HCT116 (cell line): ENCODE measurements around the gene ENPP3.

Experiments
- CTCF ChIP-seq, 3 experiments: fragments of 200-600 bp in 1 of 3; sonication (generic) in 1 of 3; IDR thresholded peaks in 2 of 3; conservative IDR thresholded peaks in 1 of 3; 2 replicates each; pipeline ENCODE4 v1.5.1; 2012 to 2017; ENCODE audit warnings: low read depth in 2 of 3, low read length in 2 of 3, antibody characterized with exemption in 1 of 3, borderline replicate concordance in 1 of 3, control low read depth in 1 of 3, mild to moderate bottlenecking in 1 of 3, mixed read lengths in 1 of 3, mixed run types in 1 of 3, moderate library complexity in 1 of 3; ENCODE audit not compliant: insufficient read depth in 1 of 3
- EGR1 ChIP-seq: IDR thresholded peaks from 2 replicates; pipeline ENCODE4 v1.6.1; 2012; ENCODE audit warnings: low read depth
- ELF1 ChIP-seq: IDR thresholded peaks from 2 replicates; pipeline ENCODE4 v1.6.1; 2012; ENCODE audit warnings: low read depth, borderline replicate concordance
- EZH2 ChIP-seq: fragments of 200-600 bp; sonication (generic); IDR thresholded peaks from 2 replicates; pipeline ENCODE4 v1.6.1; 2017; ENCODE audit warnings: antibody characterized with exemption, mixed run types
- POLR2A ChIP-seq: IDR thresholded peaks from 2 replicates; pipeline ENCODE4 v1.7.0; 2011; ENCODE audit warnings: borderline replicate concordance; ENCODE audit not compliant: insufficient read depth, insufficient read length; ENCODE audit errors: extremely low read depth
- POLR2AphosphoS5 ChIP-seq: IDR thresholded peaks from 2 replicates; pipeline ENCODE4 v1.6.1; 2011; ENCODE audit warnings: mild to moderate bottlenecking, low read depth, low read length, moderate library complexity
- SP1 ChIP-seq: IDR thresholded peaks from 2 replicates; pipeline ENCODE4 v1.6.1; 2012; ENCODE audit warnings: low read depth
- TCF7L2 ChIP-seq: IDR thresholded peaks from 2 replicates; pipeline ENCODE4 v1.7.0; 2011; ENCODE audit warnings: borderline replicate concordance, inconsistent platforms; ENCODE audit not compliant: insufficient read depth, insufficient read length; ENCODE audit errors: extremely low read depth
- ZBTB33 ChIP-seq: IDR thresholded peaks from 2 replicates; pipeline ENCODE4 v1.6.1; 2011; ENCODE audit warnings: mild to moderate bottlenecking, low read length, moderate library complexity; ENCODE audit not compliant: insufficient replicate concordance; ENCODE audit errors: extremely low read depth

- no peak for TF ChIP-seq SP1
- TF ChIP-seq EGR1 = no peak
- TF ChIP-seq POLR2A = no peak
- no peak for TF ChIP-seq EZH2
- no peak for TF ChIP-seq CTCF (IDR thresholded peaks at IDR 0.05 in 2 of 3, conservative IDR thresholded peaks at IDR 0.05 in 1 of 3; ENCODE audit: borderline replicate concordance in 1 of 3, insufficient read depth in 1 of 3, low read depth in 2 of 3, low read length in 2 of 3)
- no peak for TF ChIP-seq ZBTB33
- TF ChIP-seq POLR2AphosphoS5 = no peak
- no peak for TF ChIP-seq ELF1
- no peak for TF ChIP-seq TCF7L2
These were observed 8.7 kb downstream of the ENPP3 start for GRCh38 chr6:131645846-131646245.
